ENCODE measurements around the gene C11orf58.

The C11orf58 gene

GRCh38 chr11:16783321-16783801 is 44.9 kb downstream of the C11orf58 start:
- Histone ChIP-seq H4K20me1 (ENCODE audit: insufficient read depth, low read length) (no peaks in the 10 kb centered on the region), H3K4me2 (ENCODE audit: low read length) (no peak overlapping the region), H3K36me3 (replicated peaks; ENCODE audit: low read depth, low read length) (no peaks in the 10 kb centered on the region), H3K4me1 (ENCODE audit: low read length) (no peaks in the 10 kb centered on the region), H3K27me3 (ENCODE audit: low read depth, low read length) (no peaks in the 10 kb centered on the region), H3K79me2 (ENCODE audit: low read length) (no peaks in the 10 kb centered on the region), H2AFZ (ENCODE audit: low read depth, low read length) (no peak overlapping the region), H3K4me3 (ENCODE audit: low read length) (no peak overlapping the region), H3K27ac (ENCODE audit: low read length) (no peak overlapping the region), H3K9ac (ENCODE audit: low read length) (no peak overlapping the region), H3K9me3 (ENCODE audit: insufficient read depth, low read length) (no peaks in the 10 kb centered on the region)
- TF ChIP-seq EZH2phosphoT487 (IDR thresholded peaks at IDR 0.05; ENCODE audit: low read depth) (no peak), CTCF (IDR thresholded peaks at IDR 0.05; ENCODE audit: low read depth, low read length) (no peak)

- no peak overlapping the region for H3K9ac ChIP-seq (ENCODE audit: low read length)
- H3K79me2 ChIP-seq (ENCODE audit: low read length): no peaks in the 10 kb centered on the region
- no peak overlapping the region for H3K4me2 ChIP-seq (ENCODE audit: low read length)
- no peak overlapping the region for H2AFZ ChIP-seq (ENCODE audit: low read depth, low read length)
- H3K27ac ChIP-seq (ENCODE audit: low read length): no peak overlapping the region
- no peaks in the 10 kb centered on the region for H3K9me3 ChIP-seq (ENCODE audit: insufficient read depth, low read length)
- no peak for TF ChIP-seq CTCF (IDR thresholded peaks at IDR 0.05; ENCODE audit: low read depth, low read length)
- TF ChIP-seq EZH2phosphoT487 (IDR thresholded peaks at IDR 0.05; ENCODE audit: low read depth): no peak
- H3K36me3 ChIP-seq (replicated peaks; ENCODE audit: low read depth, low read length): no peaks in the 10 kb centered on the region
- H4K20me1 ChIP-seq (ENCODE audit: insufficient read depth, low read length): no peaks in the 10 kb centered on the region
- no peak overlapping the region for H3K4me3 ChIP-seq (ENCODE audit: low read length)
- no peaks in the 10 kb centered on the region for H3K27me3 ChIP-seq (ENCODE audit: low read depth, low read length)
- H3K4me1 ChIP-seq (ENCODE audit: low read length): no peaks in the 10 kb centered on the region
Observed at GRCh38 chr11:16784097-16784496, 45.6 kb downstream of the C11orf58 start.

GRCh38 chr11:16784666-16785065 is 46.2 kb downstream of the C11orf58 start:
- Histone ChIP-seq H3K27ac (ENCODE audit: low read length) (no peak overlapping the region), H3K36me3 (replicated peaks; ENCODE audit: low read depth, low read length) (no peaks in the 10 kb centered on the region), H4K20me1 (ENCODE audit: insufficient read depth, low read length) (no peaks in the 10 kb centered on the region), H3K4me3 (ENCODE audit: low read length) (no peak overlapping the region), H2AFZ (ENCODE audit: low read depth, low read length) (no peak overlapping the region), H3K4me1 (ENCODE audit: low read length) (no peaks in the 10 kb centered on the region), H3K9me3 (ENCODE audit: insufficient read depth, low read length) (no peaks in the 10 kb centered on the region), H3K27me3 (ENCODE audit: low read depth, low read length) (no peaks in the 10 kb centered on the region), H3K79me2 (ENCODE audit: low read length) (no peaks in the 10 kb centered on the region), H3K4me2 (ENCODE audit: low read length) (no peak overlapping the region), H3K9ac (ENCODE audit: low read length) (no peak overlapping the region)
- TF ChIP-seq CTCF (IDR thresholded peaks at IDR 0.05; ENCODE audit: low read depth, low read length) (no peak), EZH2phosphoT487 (IDR thresholded peaks at IDR 0.05; ENCODE audit: low read depth) (no peak)

GRCh38 chr11:16785520-16786128 is 47.2 kb downstream of the C11orf58 start:
- Histone ChIP-seq H3K27me3 (ENCODE audit: low read depth, low read length) (no peaks in the 10 kb centered on the region), H4K20me1 (ENCODE audit: insufficient read depth, low read length) (no peaks in the 10 kb centered on the region), H3K4me2 (ENCODE audit: low read length) (no peak overlapping the region), H3K79me2 (ENCODE audit: low read length) (no peaks in the 10 kb centered on the region), H3K9ac (ENCODE audit: low read length) (no peak overlapping the region), H3K27ac (ENCODE audit: low read length) (no peak overlapping the region), H3K4me3 (ENCODE audit: low read length) (no peak overlapping the region), H3K4me1 (ENCODE audit: low read length) (no peaks in the 10 kb centered on the region), H3K9me3 (ENCODE audit: insufficient read depth, low read length) (no peaks in the 10 kb centered on the region), H2AFZ (ENCODE audit: low read depth, low read length) (no peak overlapping the region), H3K36me3 (replicated peaks; ENCODE audit: low read depth, low read length) (no peaks in the 10 kb centered on the region)
- no peak for TF ChIP-seq EZH2phosphoT487 (IDR thresholded peaks at IDR 0.05; ENCODE audit: low read depth)
- TF ChIP-seq CTCF (IDR thresholded peaks at IDR 0.05; ENCODE audit: low read depth, low read length): peak; percentile 81
